Kidney glomerular epithelial cell (primary cell): ENCODE measurements around the gene PAFAH1B1.
"Not testable (repeated sequence)": the region's sequence is repeated elsewhere in the genome, so short reads cannot be mapped to it uniquely, and the experiment has no call there.

Source experiments
- DNase-seq: peaks from one replicate; lab custom pipeline; 2025; lab: John Stamatoyannopoulos, UW

The PAFAH1B1 gene

GRCh38 chr17:2690165-2691068 is 97.0 kb downstream of the PAFAH1B1 start:
- DNase-seq, result no peak

GRCh38 chr17:2691069-2691871 is 97.8 kb downstream of the PAFAH1B1 start:
- no peak for DNase-seq

- DNase-seq, result no peak
Measured at GRCh38 chr17:2691965-2692780, 98.7 kb downstream of the PAFAH1B1 start.

GRCh38 chr17:2692781-2693135 is 99.3 kb downstream of the PAFAH1B1 start:
- no peak for DNase-seq

- DNase-seq, result no peak
Measured at GRCh38 chr17:2693561-2694380, 100.3 kb downstream of the PAFAH1B1 start.

- DNase-seq, result no peak
Measured at GRCh38 chr17:2694381-2695242, 101.2 kb downstream of the PAFAH1B1 start.

GRCh38 chr17:2695243-2695960 is 101.9 kb downstream of the PAFAH1B1 start:
- no peak for DNase-seq

- DNase-seq, result no peak
Measured at GRCh38 chr17:2695961-2696760, 102.7 kb downstream of the PAFAH1B1 start.

- DNase-seq, result no peak
Measured at GRCh38 chr17:2697611-2698162, 104.2 kb downstream of the PAFAH1B1 start.

- DNase-seq, result not testable (repeated sequence)
Measured at GRCh38 chr17:2699216-2699805, 105.9 kb downstream of the PAFAH1B1 start.

GRCh38 chr17:2700030-2700490 is 106.6 kb downstream of the PAFAH1B1 start:
- no peak for DNase-seq

- DNase-seq, result no peak
Measured at GRCh38 chr17:2700491-2701141, 107.2 kb downstream of the PAFAH1B1 start.

GRCh38 chr17:2701161-2701995 is 107.9 kb downstream of the PAFAH1B1 start:
- DNase-seq, result no peak

- DNase-seq, result no peak
Measured at GRCh38 chr17:2701996-2702741, 108.7 kb downstream of the PAFAH1B1 start.

- no peak for DNase-seq
Measured at GRCh38 chr17:2703181-2703580, 109.7 kb downstream of the PAFAH1B1 start.

- no peak for DNase-seq
Measured at GRCh38 chr17:2703606-2704005, 110.2 kb downstream of the PAFAH1B1 start.
